ENCODE data around the gene WIPI1.

GRCh38 chr17:68391561-68392268 is 65.6 kb downstream of the WIPI1 start:
- TF ChIP-seq, protein P1, sequence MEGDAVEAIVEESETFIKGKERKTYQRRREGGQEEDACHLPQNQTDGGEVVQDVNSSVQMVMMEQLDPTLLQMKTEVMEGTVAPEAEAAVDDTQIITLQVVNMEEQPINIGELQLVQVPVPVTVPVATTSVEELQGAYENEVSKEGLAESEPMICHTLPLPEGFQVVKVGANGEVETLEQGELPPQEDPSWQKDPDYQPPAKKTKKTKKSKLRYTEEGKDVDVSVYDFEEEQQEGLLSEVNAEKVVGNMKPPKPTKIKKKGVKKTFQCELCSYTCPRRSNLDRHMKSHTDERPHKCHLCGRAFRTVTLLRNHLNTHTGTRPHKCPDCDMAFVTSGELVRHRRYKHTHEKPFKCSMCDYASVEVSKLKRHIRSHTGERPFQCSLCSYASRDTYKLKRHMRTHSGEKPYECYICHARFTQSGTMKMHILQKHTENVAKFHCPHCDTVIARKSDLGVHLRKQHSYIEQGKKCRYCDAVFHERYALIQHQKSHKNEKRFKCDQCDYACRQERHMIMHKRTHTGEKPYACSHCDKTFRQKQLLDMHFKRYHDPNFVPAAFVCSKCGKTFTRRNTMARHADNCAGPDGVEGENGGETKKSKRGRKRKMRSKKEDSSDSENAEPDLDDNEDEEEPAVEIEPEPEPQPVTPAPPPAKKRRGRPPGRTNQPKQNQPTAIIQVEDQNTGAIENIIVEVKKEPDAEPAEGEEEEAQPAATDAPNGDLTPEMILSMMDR (conservative IDR thresholded peaks at IDR 0.05; ENCODE audit: low read length): no peak
- no peak for TF ChIP-seq EZH2phosphoT487 (IDR thresholded peaks at IDR 0.05; ENCODE audit: borderline replicate concordance, low read depth, low read length)

All from OCI-LY7 (cell line).